Colonic mucosa (tissue), 4 donors: ENCODE data around the gene MITF. TPM values are rescaled to one million over a fixed set of nuclear protein-coding genes. Genes with fewer than 3 reads are reported as not detected.

Source experiments
- DNase-seq: peaks from one replicate; pipeline ENCODE4 v3.0.0-alpha.2; 2020
- H3K27ac ChIP-seq: fragments of 200-600 bp; one replicate; pipeline ENCODE4 v1.8.0; 2021
- H3K27me3 ChIP-seq: fragments of 200-600 bp; one replicate; pipeline ENCODE4 v1.8.0; 2021
- H3K36me3 ChIP-seq: fragments of 200-600 bp; one replicate; pipeline ENCODE4 v1.8.0; 2021
- H3K4me1 ChIP-seq: fragments of 200-600 bp; one replicate; pipeline ENCODE4 v1.8.0; 2021; ENCODE audit warnings: mild to moderate bottlenecking
- H3K4me3 ChIP-seq: fragments of 200-600 bp; one replicate; pipeline ENCODE4 v1.8.0; 2021
- H3K9ac ChIP-seq, 2 donors: one replicate each; pipeline ENCODE4 v1.7.0; 2013; ENCODE audit warnings: control low read depth in 2 of 2, low read depth in 2 of 2, low read length in 2 of 2
- H3K9me3 ChIP-seq: fragments of 200-600 bp; one replicate; pipeline ENCODE4 v1.8.0; 2021
- intact Hi-C: fragments of 100-400 bp; cut with DNase I; formaldehyde crosslinking; loops from one replicate; pipeline ENCODE4 v1.14.1; 2022
- total RNA-seq, 2 donors: library from RNA; stranded (reverse); fragmentation: NEBNext Ultra II Directional in 1 of 2; extraction: Animal tissue kit (Norgen Biotek cat#: 25700) in 1 of 2; gene quantifications; one replicate each; pipeline ENCODE4 v1.2.1, GENCODE V29; 2021
- TF ChIP-seq, protein P1 (sequence below): fragments of 200-600 bp; IDR thresholded peaks from one replicate; pipeline ENCODE4 v1.8.0; 2022; ENCODE audit warnings: antibody characterized with exemption, mild to moderate bottlenecking
- donor health status: healthy.
- donor health status: DM: no; HTN: no; CAD: no.
- donor health status: DM: no; HTN: no; CAD: no.

Gene MITF
- total RNA-seq, 2 donors from 2014 or later, result 2.9 to 5.8 TPM

DNA sequence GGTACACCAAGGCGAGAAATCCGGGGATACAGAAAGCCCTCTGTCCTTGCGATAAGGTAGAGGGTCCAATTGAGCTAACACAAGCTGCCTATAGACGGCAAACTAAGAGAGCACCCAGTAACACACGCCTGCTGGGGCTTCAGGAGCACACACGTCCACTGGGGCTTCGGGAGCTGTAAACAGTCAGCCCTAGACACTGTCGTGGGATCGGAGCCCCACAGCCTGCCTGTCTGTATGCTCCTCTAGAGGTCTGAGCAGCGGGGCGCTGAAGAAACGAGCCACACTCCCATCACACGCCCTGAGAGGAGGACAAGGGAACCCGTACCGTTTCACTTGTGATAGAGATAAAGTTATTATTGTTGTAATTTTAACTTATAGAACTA, 260.8 kb downstream of the MITF start:
- no peaks in the 10 kb centered on the region for H3K4me1 ChIP-seq
- no peak for DNase-seq
- no peak overlapping the region for H3K4me3 ChIP-seq
- TF ChIP-seq, protein P1, sequence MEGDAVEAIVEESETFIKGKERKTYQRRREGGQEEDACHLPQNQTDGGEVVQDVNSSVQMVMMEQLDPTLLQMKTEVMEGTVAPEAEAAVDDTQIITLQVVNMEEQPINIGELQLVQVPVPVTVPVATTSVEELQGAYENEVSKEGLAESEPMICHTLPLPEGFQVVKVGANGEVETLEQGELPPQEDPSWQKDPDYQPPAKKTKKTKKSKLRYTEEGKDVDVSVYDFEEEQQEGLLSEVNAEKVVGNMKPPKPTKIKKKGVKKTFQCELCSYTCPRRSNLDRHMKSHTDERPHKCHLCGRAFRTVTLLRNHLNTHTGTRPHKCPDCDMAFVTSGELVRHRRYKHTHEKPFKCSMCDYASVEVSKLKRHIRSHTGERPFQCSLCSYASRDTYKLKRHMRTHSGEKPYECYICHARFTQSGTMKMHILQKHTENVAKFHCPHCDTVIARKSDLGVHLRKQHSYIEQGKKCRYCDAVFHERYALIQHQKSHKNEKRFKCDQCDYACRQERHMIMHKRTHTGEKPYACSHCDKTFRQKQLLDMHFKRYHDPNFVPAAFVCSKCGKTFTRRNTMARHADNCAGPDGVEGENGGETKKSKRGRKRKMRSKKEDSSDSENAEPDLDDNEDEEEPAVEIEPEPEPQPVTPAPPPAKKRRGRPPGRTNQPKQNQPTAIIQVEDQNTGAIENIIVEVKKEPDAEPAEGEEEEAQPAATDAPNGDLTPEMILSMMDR, result no peak
- H3K27me3 ChIP-seq, result no peaks in the 10 kb centered on the region
- no peaks in the 10 kb centered on the region for H3K9me3 ChIP-seq
- H3K36me3 ChIP-seq, result no peaks in the 10 kb centered on the region
- no peak overlapping the region for H3K27ac ChIP-seq
- intact Hi-C loops, result no loop called here
- H3K9ac ChIP-seq, result no peak overlapping the region

DNA sequence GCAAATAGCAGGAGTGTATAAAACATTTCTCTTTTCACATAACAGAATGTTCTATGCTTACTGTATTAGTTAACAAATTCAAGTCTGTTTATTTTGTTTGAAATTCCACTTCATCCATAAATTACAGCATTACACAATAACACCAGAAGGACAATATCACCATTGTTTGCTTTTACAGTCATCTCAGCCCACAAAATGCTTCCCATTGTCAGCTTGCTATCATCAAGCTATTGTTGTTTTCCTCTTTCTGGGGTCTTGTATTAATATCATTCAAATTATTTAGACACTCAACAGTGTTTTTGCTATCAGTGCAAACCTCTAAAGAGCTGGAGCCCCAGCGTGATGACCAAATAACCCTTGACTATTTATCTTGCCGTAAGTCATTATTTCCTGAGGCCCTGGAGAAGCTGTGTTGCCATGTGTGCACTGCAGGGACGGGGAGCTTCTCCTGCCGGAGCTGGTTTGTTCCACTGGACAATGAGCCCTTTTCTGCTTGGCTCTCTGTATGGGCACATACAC, 261.4 kb downstream of the MITF start:
- no peaks in the 10 kb centered on the region for H3K4me1 ChIP-seq
- intact Hi-C loops, result no loop called here
- H3K27me3 ChIP-seq, result no peaks in the 10 kb centered on the region
- TF ChIP-seq, protein P1, result no peak
- no peak for DNase-seq
- no peak overlapping the region for H3K4me3 ChIP-seq
- H3K36me3 ChIP-seq, result no peaks in the 10 kb centered on the region
- no peaks in the 10 kb centered on the region for H3K9me3 ChIP-seq
- no peak overlapping the region for H3K9ac ChIP-seq
- no peak overlapping the region for H3K27ac ChIP-seq

DNA sequence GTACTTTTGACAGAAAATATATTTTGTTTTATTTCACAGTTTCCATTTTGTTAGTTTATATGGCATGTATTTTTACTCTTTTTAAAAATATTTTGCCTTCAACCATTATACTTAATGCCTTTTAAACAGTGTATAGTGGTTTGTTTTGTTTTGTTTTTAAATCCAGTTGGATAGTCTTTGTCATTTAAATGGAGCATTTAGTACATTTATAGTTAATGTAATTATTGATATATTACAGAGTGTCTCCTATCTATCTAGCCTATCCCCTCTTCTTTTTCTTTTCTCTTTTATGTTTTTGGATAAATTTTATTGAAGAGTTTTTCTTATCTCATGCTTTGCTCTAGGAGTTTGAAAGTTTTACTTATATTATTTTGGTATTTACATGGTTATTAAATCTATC, 263.9 kb downstream of the MITF start:
- H3K9me3 ChIP-seq, result no peaks in the 10 kb centered on the region

DNA sequence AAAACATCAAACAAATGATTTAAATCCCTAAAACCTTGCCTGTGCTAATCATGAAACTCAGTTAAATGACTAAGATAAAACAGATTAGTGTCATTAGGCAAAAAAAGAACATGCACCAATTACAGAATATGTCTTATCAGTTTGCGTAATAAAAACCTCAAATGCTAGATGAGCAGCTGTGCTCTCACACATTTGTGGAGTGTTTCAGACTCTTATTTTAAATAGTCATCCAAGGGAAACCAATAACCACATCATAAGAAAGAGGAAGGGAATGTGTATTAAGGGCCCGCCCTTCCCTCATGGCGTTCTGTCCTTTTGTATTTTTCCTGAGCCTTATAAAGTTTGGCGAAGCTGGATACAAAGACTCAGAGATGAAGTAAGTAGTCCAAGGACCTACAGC, 266.8 kb downstream of the MITF start:
- no peak overlapping the region for H3K27ac ChIP-seq
- DNase-seq, result no peak
- no peaks in the 10 kb centered on the region for H3K4me1 ChIP-seq
- H3K9me3 ChIP-seq, result no peaks in the 10 kb centered on the region
- TF ChIP-seq, protein P1, result no peak
- H3K27me3 ChIP-seq, result no peaks in the 10 kb centered on the region
- H3K9ac ChIP-seq, result no peak overlapping the region
- intact Hi-C loops, result no loop called here
- H3K36me3 ChIP-seq, result no peaks in the 10 kb centered on the region
- H3K4me3 ChIP-seq, result no peak overlapping the region

More for the DNA sequence above, 263.9 kb downstream of the MITF start:
- Histone ChIP-seq H3K9ac (no peak overlapping the region), H3K27me3 (no peaks in the 10 kb centered on the region), H3K36me3 (no peaks in the 10 kb centered on the region), H3K27ac (no peak overlapping the region), H3K4me1 (no peaks in the 10 kb centered on the region), H3K4me3 (no peak overlapping the region)
- intact Hi-C loops, result no loop called here
- TF ChIP-seq, protein P1, result no peak
- no peak for DNase-seq

DNA sequence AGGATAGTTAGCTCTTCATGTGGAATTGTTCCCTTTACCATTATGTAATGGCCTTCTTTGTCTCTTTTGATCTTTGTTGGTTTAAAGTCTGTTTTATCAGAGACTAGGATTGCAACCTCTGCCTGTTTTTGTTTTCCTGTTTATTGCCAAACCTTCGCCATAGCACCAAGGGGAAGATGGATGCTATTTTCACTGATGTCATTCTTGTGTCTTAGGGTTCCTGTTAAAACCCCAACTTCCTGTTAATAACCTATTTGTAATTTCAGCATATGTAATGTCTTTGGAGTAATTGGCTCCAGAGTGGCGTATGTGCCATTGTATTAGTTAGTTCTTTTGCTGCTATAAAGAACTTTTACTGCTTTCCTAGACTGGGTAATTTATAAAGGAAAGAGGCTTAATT, 271.1 kb downstream of the MITF start:
- H3K27me3 ChIP-seq, result no peaks in the 10 kb centered on the region
- H3K4me1 ChIP-seq, result no peaks in the 10 kb centered on the region
- H3K36me3 ChIP-seq, result no peaks in the 10 kb centered on the region
- TF ChIP-seq, protein P1, result no peak
- no peaks in the 10 kb centered on the region for H3K9me3 ChIP-seq
- H3K9ac ChIP-seq, result no peak overlapping the region
- intact Hi-C loops, result no loop called here
- H3K27ac ChIP-seq, result no peak overlapping the region
- H3K4me3 ChIP-seq, result no peak overlapping the region
- no peak for DNase-seq
